Fibroblast of lung (primary cell): ENCODE results near the gene UBL5. TPM values are rescaled to one million over a fixed set of nuclear protein-coding genes. Genes with fewer than 3 reads are reported as not detected.
A peak's percentile ranks its signal among the peaks of the same experiment; 100 is the strongest.

Experiments
- DNase-seq, 2 donors: peaks; one replicate each; pipeline versions ENCODE4 v3.0.0 to v3.0.0-alpha.2; 2010; ENCODE audit warnings: low read depth in 2 of 2
- H2AFZ ChIP-seq: 2 replicates; pipeline ENCODE4 v1.5.1; 2012; ENCODE audit warnings: low read length, control low read depth, inconsistent platforms
- H3K27ac ChIP-seq: 2 replicates; pipeline ENCODE4 v1.5.1; 2011; ENCODE audit warnings: low read length, control low read depth; ENCODE audit not compliant: insufficient read depth
- H3K27me3 ChIP-seq: 2 replicates; pipeline ENCODE4 v1.5.1; 2011; ENCODE audit warnings: mild to moderate bottlenecking, low read length; ENCODE audit not compliant: control insufficient read depth, insufficient read depth
- H3K36me3 ChIP-seq: 2 replicates; pipeline ENCODE4 v1.5.1; 2011; ENCODE audit warnings: low read length; ENCODE audit not compliant: control insufficient read depth, insufficient read depth
- H3K4me1 ChIP-seq: 2 replicates; pipeline ENCODE4 v1.5.1; 2011; ENCODE audit warnings: low read length; ENCODE audit not compliant: control insufficient read depth, insufficient read depth; ENCODE audit errors: extremely low read depth
- H3K4me2 ChIP-seq: 2 replicates; pipeline ENCODE4 v1.5.1; 2011; ENCODE audit warnings: low read length, control low read depth; ENCODE audit not compliant: insufficient read depth; ENCODE audit errors: extremely low read depth
- H3K4me3 ChIP-seq, 4 experiments: fragments of 200-600 bp in 1 of 4; sonication (generic) in 1 of 4; replicated peaks in 1 of 4; 2 replicates each; pipeline ENCODE4 v1.5.1; 2011 to 2016; ENCODE audit warnings: low read length in 4 of 4, low read depth in 3 of 4, mild to moderate bottlenecking in 3 of 4, control low read depth in 2 of 4, inconsistent platforms in 1 of 4, mixed read lengths in 1 of 4; ENCODE audit not compliant: insufficient read depth in 1 of 4; ENCODE audit errors: control extremely low read depth in 1 of 4
- H3K79me2 ChIP-seq: 2 replicates; pipeline ENCODE4 v1.5.1; 2012; ENCODE audit warnings: mild to moderate bottlenecking, low read length, inconsistent platforms; ENCODE audit not compliant: control insufficient read depth, insufficient read depth
- H3K9ac ChIP-seq: 2 replicates; pipeline ENCODE4 v1.5.1; 2011; ENCODE audit warnings: mild to moderate bottlenecking, low read length, control low read depth; ENCODE audit not compliant: insufficient read depth
- H3K9me3 ChIP-seq: 2 replicates; pipeline ENCODE4 v1.5.1; 2012; ENCODE audit warnings: low read depth, low read length; ENCODE audit not compliant: control insufficient read depth, insufficient read depth
- H4K20me1 ChIP-seq: 2 replicates; pipeline ENCODE4 v1.5.1; 2011; ENCODE audit warnings: low read length; ENCODE audit not compliant: control insufficient read depth, insufficient read depth; ENCODE audit errors: extremely low read depth
- EZH2 ChIP-seq: IDR thresholded peaks from 2 replicates; pipeline ENCODE4 v1.5.1; 2012; ENCODE audit warnings: low read length, control low read depth, mild to moderate bottlenecking; ENCODE audit errors: missing control alignments
- polyA plus RNA-seq, 2 donors: library from polyadenylated mRNA; depleted of rRNA in 1 of 2; stranded (reverse) in 1 of 2; unstranded in 1 of 2; fragments of >200 nt; gene quantifications; 2 replicates each; pipeline ENCODE4 v1.2.1, GENCODE V29; 2011 to 2012; ENCODE audit warnings: missing spikeins in 1 of 2
- total RNA-seq: library from RNA; depleted of rRNA; stranded (reverse); fragments of >200 nt; gene quantifications from 2 replicates; pipeline ENCODE4 v1.2.1, GENCODE V29; 2014
- TF ChIP-seq, protein P1 (sequence below), 2 donors: IDR thresholded peaks in 1 of 2; conservative IDR thresholded peaks in 1 of 2; 1 replicate in 1 of 2; 2 replicates in 1 of 2; pipeline ENCODE4 v1.5.1; 2011 to 2012; ENCODE audit warnings: low read length in 2 of 2, control low read depth in 1 of 2, inconsistent platforms in 1 of 2, low read depth in 1 of 2, mild to moderate bottlenecking in 1 of 2

Gene UBL5
- total and polyA plus RNA-seq, 2 donors (not counting 1 experiment from before 2014, with no cell fraction given) = 154 to 1,038 TPM

DNA sequence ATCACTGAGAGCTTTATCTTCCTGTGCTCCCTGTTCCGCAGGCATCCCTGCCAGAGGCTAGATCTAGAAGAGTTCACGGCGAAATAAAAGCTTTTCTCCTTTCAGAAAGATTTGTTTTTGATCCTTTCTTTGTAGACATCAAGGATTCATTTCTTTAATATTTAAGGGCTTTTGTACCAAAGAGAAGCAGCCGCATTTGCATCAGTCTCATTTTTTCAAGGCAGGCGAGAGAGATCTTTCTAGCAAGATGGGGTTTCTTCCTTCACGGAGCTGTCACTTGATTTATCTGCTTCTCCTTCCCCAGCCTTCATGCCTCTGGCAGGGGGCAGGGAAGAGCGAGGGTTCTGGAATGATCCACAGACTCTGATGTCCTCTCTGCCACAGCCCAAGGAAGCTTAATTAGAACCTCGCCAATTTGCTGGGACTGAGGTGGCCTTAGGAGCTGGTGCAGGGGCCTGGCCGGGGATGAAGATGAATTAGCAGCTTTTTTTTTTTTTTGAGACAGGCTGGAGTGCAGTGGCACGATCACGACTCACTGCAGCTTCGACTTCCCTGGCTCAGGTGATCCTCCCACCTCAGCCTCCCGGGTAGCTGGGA is 47.4 kb downstream of the UBL5 start:
- Histone ChIP-seq H3K79me2 (no peaks in the 10 kb centered on the region), H3K27ac (no peak overlapping the region), H3K4me3 (no peak overlapping the region), H3K4me2 (no peak overlapping the region), H3K9ac (no peak overlapping the region), H3K36me3 (no peaks in the 10 kb centered on the region), H2AFZ (no peak overlapping the region), H3K9me3 (no peaks in the 10 kb centered on the region), H4K20me1 (no peaks in the 10 kb centered on the region), H3K27me3 (no peaks in the 10 kb centered on the region), H3K4me1 (no peaks in the 10 kb centered on the region)
- DNase-seq = no peak
- no peak for TF ChIP-seq EZH2
- TF ChIP-seq, protein P1, sequence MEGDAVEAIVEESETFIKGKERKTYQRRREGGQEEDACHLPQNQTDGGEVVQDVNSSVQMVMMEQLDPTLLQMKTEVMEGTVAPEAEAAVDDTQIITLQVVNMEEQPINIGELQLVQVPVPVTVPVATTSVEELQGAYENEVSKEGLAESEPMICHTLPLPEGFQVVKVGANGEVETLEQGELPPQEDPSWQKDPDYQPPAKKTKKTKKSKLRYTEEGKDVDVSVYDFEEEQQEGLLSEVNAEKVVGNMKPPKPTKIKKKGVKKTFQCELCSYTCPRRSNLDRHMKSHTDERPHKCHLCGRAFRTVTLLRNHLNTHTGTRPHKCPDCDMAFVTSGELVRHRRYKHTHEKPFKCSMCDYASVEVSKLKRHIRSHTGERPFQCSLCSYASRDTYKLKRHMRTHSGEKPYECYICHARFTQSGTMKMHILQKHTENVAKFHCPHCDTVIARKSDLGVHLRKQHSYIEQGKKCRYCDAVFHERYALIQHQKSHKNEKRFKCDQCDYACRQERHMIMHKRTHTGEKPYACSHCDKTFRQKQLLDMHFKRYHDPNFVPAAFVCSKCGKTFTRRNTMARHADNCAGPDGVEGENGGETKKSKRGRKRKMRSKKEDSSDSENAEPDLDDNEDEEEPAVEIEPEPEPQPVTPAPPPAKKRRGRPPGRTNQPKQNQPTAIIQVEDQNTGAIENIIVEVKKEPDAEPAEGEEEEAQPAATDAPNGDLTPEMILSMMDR (conservative IDR thresholded peaks at IDR 0.05 in 1 of 2, IDR thresholded peaks at IDR 0.05 in 1 of 2; ENCODE audit: low read depth in 1 of 2, low read length in 2 of 2) = no peak

DNA sequence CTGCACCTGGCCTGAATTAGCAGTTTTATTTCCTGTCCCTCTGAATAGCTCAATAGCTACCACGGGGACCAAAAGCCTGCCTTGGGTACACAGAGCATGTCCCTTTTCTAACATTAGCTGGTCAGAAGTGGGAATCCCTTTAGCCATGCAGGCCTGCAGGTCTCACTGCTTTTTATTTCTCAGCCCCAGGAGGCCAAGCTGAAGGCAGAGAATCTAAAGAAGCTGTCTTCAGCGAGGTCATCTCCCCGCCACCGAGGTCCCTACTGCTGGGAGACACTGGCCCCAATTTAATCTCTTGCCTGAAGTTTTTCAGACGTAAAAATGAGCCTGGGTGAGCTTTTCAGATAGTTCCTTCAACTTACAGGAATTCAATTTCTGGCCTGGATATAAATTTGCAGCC is 48.1 kb downstream of the UBL5 start:
- H3K9me3 ChIP-seq = no peaks in the 10 kb centered on the region
- no peak overlapping the region for H3K27ac ChIP-seq
- no peak overlapping the region for H3K4me2 ChIP-seq
- no peaks in the 10 kb centered on the region for H3K79me2 ChIP-seq
- H3K4me1 ChIP-seq = no peaks in the 10 kb centered on the region
- H3K4me3 ChIP-seq = no peak overlapping the region
- no peak overlapping the region for H2AFZ ChIP-seq
- H3K27me3 ChIP-seq = no peaks in the 10 kb centered on the region
- no peaks in the 10 kb centered on the region for H4K20me1 ChIP-seq
- H3K9ac ChIP-seq = no peak overlapping the region
- DNase-seq = no peak
- no peaks in the 10 kb centered on the region for H3K36me3 ChIP-seq
- TF ChIP-seq, protein P1 (conservative IDR thresholded peaks at IDR 0.05 in 1 of 2, IDR thresholded peaks at IDR 0.05 in 1 of 2; ENCODE audit: low read depth in 1 of 2, low read length in 2 of 2) = no peak
- TF ChIP-seq EZH2 = no peak

GRCh38 chr19:9877780-9878510 is 50.2 kb downstream of the UBL5 start:
- Histone ChIP-seq H3K36me3 (no peaks in the 10 kb centered on the region), H4K20me1 (no peaks in the 10 kb centered on the region), H3K9me3 (no peaks in the 10 kb centered on the region), H3K79me2 (no peaks in the 10 kb centered on the region), H3K4me2 (no peak overlapping the region), H3K27ac (no peak overlapping the region), H2AFZ (no peak overlapping the region), H3K4me3 (no peak overlapping the region), H3K27me3 (no peaks in the 10 kb centered on the region), H3K9ac (no peak overlapping the region), H3K4me1 (no peaks in the 10 kb centered on the region)
- peak; percentile 30 to 59 for DNase-seq
- no peak for TF ChIP-seq EZH2
- TF ChIP-seq, protein P1 (conservative IDR thresholded peaks at IDR 0.05 in 1 of 2, IDR thresholded peaks at IDR 0.05 in 1 of 2; ENCODE audit: low read depth in 1 of 2, low read length in 2 of 2) = no peak
